BJ (cell line): Measurements from ENCODE around the gene MRPL41. TPM values are rescaled to one million over a fixed set of nuclear protein-coding genes. Genes with fewer than 3 reads are reported as not detected.
"Not testable (repeated sequence)": the region's sequence is repeated elsewhere in the genome, so short reads cannot be mapped to it uniquely, and the experiment has no call there.

Experiments used
- CTCF ChIA-PET: fragments of 350-600 bp; formaldehyde crosslinking; extraction: SDS; loops from one replicate; lab custom pipeline; 2021; ENCODE audit warnings: antibody characterized with exemption, inconsistent platforms; lab: Yijun Ruan, JAX
- POLR2A ChIA-PET: fragments of 300-600 bp; sonication (Branson Sonifier 250); formaldehyde crosslinking; extraction: SDS; loops from one replicate; lab custom pipeline; 2021; ENCODE audit warnings: antibody characterized with exemption; lab: Charles Lee
- DNase-seq: peaks from one replicate; pipeline ENCODE4 v3.0.0-alpha.2; 2011; ENCODE audit warnings: low read depth
- H3K27me3 ChIP-seq: 2 replicates; pipeline ENCODE4 v1.6.0; 2011; ENCODE audit warnings: low read length; ENCODE audit not compliant: control insufficient read depth, insufficient read depth
- H3K36me3 ChIP-seq: 2 replicates; pipeline ENCODE4 v1.5.1; 2011; ENCODE audit warnings: low read length; ENCODE audit not compliant: control insufficient read depth, insufficient read depth
- H3K4me3 ChIP-seq: 2 replicates; pipeline ENCODE4 v1.5.1; 2011; ENCODE audit warnings: low read depth, mild to moderate bottlenecking, control low read depth, low read length
- polyA plus RNA-seq: library from polyadenylated mRNA; depleted of rRNA; stranded (reverse); fragments of >200 nt; gene quantifications from 2 replicates; pipeline ENCODE4 v1.2.3, GENCODE V29; 2011
- TF ChIP-seq, protein P1 (sequence below): IDR thresholded peaks from 2 replicates; pipeline ENCODE4 v1.5.1; 2011; ENCODE audit warnings: low read depth, mild to moderate bottlenecking, control low read depth, inconsistent platforms, low read length, moderate library complexity; ENCODE audit not compliant: insufficient read depth

MRPL41 gene
- polyA plus RNA-seq, 1 experiment, result 28.7 TPM

- H3K27me3 ChIP-seq, result no peaks in the 10 kb centered on the region
These were observed 16.6 kb upstream of the MRPL41 start for GRCh38 chr9:137535120-137535428.

DNA sequence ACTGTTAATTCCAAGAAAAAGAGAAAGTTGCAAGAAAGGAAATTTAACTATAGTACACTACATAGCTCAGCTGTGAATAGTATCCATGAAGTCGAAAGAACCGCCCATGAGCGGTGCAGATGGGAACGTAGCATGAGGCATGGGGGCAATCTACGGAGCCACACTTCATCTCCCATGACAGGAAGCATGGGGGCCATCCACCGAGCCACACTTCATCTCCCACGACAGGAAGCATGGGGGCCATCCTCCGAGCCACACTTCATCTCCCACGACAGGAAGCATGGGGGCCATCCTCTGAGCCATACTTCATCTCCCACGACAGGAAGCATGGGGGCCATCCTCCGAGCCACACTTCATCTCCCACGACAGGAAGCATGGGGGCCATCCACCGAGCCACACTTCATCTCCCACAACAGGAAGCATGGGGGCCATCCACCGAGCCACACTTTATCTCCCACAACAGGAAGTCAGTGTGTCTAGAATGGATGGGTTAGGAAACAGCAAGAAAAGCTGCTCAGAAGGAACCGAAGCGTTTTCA, 15.0 kb upstream of the MRPL41 start:
- H3K4me3 ChIP-seq, CTCF ChIA-PET, DNase-seq, H3K36me3 ChIP-seq, POLR2A ChIA-PET, H3K27me3 ChIP-seq: not testable (repeated sequence)

More at GRCh38 chr9:137535120-137535428, 16.6 kb upstream of the MRPL41 start:
- CTCF ChIA-PET, result interaction anchor here (0.7 to 2.0 kb wide), 18 partner anchors 10 to 406 kb away, joined by 3 to 13 read pairs (median 3); partner anchors contain the start of genes MRPL41, NRARP, PNPLA7 and ZMYND19
- TF ChIP-seq, protein P1, sequence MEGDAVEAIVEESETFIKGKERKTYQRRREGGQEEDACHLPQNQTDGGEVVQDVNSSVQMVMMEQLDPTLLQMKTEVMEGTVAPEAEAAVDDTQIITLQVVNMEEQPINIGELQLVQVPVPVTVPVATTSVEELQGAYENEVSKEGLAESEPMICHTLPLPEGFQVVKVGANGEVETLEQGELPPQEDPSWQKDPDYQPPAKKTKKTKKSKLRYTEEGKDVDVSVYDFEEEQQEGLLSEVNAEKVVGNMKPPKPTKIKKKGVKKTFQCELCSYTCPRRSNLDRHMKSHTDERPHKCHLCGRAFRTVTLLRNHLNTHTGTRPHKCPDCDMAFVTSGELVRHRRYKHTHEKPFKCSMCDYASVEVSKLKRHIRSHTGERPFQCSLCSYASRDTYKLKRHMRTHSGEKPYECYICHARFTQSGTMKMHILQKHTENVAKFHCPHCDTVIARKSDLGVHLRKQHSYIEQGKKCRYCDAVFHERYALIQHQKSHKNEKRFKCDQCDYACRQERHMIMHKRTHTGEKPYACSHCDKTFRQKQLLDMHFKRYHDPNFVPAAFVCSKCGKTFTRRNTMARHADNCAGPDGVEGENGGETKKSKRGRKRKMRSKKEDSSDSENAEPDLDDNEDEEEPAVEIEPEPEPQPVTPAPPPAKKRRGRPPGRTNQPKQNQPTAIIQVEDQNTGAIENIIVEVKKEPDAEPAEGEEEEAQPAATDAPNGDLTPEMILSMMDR, result no peak
- POLR2A ChIA-PET, result interaction anchor here (0.6 kb wide), 1 partner anchor 19 kb away, joined by 3 read pairs; no protein-coding TSS in a partner anchor
- no peak for DNase-seq
- Histone ChIP-seq H3K36me3 (no peaks in the 10 kb centered on the region), H3K4me3 (no peak overlapping the region)

GRCh38 chr9:137538058-137538457, 13.6 kb upstream of the MRPL41 start:
- Histone ChIP-seq H3K4me3 (no peak overlapping the region), H3K36me3 (no peaks in the 10 kb centered on the region), H3K27me3 (no peaks in the 10 kb centered on the region)
- DNase-seq, result no peak
- POLR2A ChIA-PET, result no interaction called here
- CTCF ChIA-PET, result interaction anchor here (1.6 kb wide), 1 partner anchor 41 kb away, joined by 4 read pairs; no protein-coding TSS in a partner anchor
- TF ChIP-seq, protein P1, result no peak

GRCh38 chr9:137540536-137540935, 11.1 kb upstream of the MRPL41 start:
- DNase-seq, result no peak
- ChIA-PET POLR2A (no interaction called here), CTCF (interaction anchor here (3.5 kb wide), 1 partner anchor 9 kb away, joined by 11 read pairs; no protein-coding TSS in a partner anchor)
- Histone ChIP-seq H3K4me3 (no peak overlapping the region), H3K27me3 (no peaks in the 10 kb centered on the region), H3K36me3 (no peaks in the 10 kb centered on the region)
- TF ChIP-seq, protein P1, result no peak

DNA sequence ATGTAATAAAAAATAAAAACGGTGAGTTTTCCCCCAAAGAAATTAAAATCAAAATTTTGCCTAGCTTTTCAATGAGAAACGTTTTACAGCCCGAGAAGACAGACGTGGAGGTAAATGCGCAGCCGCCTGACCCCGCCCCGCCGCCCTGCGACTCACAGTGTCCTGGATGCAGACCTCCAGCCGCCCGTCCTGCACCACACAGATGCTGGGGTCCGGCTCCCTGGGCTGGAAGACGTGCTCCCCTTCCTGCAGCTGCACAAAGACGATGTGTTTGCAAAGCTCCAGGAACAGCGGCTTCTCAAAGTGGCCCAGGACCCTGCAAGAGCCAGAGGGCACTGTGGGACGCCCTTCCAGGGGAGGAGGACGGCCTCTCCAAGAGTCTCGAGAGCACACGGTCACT, 9.2 kb upstream of the MRPL41 start:
- POLR2A ChIA-PET, result no interaction called here
- no peak overlapping the region for H3K4me3 ChIP-seq
- CTCF ChIA-PET, result interaction anchor here (0.9 to 3.5 kb wide), 3 partner anchors 9 to 300 kb away, joined by 3 to 11 read pairs (median 3); partner anchors contain the start of gene MRPL41
- H3K27me3 ChIP-seq, result no peaks in the 10 kb centered on the region
- no peak for DNase-seq
- TF ChIP-seq, protein P1, result no peak
- no peaks in the 10 kb centered on the region for H3K36me3 ChIP-seq
